Hematopoietic multipotent progenitor cell treated with erythropoietin and hydrocortisone succinate and interleukin-3 and kit ligand, for 15 days (in vitro differentiated cells): ENCODE results near the gene SUN3.
"Not testable (repeated sequence)": the region's sequence is repeated elsewhere in the genome, so short reads cannot be mapped to it uniquely, and the experiment has no call there.

Source experiments
- DNase-seq: peaks from one replicate; pipeline ENCODE4 v3.0.0-alpha.2; 2015; ENCODE audit warnings: low spot score

SUN3 gene

DNA sequence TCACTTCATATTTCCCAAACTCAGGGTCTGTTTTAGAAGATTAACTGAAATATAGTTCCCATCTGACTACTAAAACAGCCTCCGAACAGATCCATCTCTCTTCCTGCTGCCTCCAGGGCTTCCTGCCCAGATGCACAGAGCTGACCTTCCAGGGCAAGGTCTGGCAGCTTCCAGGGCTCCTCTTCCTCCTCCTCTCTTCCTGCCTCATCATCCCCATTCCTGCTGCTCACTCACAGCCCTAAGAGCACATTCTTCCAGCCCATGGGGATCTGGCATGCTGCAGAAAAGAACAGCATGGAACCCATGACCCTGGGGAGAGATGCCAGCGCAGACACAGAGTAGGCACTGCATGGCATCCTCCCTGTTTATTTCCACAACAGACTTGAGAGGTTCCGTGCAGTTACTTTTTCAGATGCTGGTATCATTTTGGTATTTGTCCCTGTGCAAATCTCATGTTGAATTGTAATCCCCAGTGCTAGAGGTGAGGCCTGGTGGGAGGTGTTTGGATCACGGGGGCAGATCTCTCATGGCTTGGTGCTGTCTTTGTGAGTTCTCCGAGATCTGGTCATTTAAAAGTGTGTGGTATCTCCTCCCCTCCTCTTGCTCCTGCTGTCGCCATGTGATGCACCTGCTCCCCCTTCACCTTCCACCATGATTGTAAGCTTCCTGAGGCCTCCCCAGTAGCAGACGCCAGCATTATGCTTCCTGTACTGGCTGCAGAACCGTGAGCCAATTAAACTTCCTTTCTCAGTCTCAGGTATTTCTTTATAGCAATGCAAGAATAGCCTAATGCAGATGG lies 85.0 kb downstream of the SUN3 start:
- DNase-seq = no peak

- not testable (repeated sequence) for DNase-seq
Observed at GRCh38 chr7:47942651-47943050, 86.3 kb downstream of the SUN3 start.

DNA sequence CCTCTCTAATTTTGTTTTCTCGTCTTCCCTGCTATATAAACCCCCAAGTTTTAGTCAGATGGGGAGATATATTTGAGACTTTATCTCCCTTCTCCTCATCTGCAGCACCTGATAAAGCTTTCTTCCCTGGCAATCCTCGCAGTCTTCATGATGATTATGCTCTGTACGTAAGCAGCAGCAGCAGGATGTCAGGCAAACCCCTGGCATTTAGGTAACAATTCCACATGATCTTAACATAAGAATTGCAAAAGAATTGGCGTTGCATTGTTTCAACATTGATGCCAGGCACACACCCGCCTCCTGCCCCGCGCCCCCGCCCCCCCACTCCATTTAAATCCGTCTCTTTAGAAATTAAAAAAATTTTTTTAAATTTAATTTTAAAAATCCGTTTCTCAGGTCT lies 86.8 kb downstream of the SUN3 start:
- DNase-seq = no peak

GRCh38 chr7:47941136-47941844 lies 87.6 kb downstream of the SUN3 start:
- no peak for DNase-seq

DNA sequence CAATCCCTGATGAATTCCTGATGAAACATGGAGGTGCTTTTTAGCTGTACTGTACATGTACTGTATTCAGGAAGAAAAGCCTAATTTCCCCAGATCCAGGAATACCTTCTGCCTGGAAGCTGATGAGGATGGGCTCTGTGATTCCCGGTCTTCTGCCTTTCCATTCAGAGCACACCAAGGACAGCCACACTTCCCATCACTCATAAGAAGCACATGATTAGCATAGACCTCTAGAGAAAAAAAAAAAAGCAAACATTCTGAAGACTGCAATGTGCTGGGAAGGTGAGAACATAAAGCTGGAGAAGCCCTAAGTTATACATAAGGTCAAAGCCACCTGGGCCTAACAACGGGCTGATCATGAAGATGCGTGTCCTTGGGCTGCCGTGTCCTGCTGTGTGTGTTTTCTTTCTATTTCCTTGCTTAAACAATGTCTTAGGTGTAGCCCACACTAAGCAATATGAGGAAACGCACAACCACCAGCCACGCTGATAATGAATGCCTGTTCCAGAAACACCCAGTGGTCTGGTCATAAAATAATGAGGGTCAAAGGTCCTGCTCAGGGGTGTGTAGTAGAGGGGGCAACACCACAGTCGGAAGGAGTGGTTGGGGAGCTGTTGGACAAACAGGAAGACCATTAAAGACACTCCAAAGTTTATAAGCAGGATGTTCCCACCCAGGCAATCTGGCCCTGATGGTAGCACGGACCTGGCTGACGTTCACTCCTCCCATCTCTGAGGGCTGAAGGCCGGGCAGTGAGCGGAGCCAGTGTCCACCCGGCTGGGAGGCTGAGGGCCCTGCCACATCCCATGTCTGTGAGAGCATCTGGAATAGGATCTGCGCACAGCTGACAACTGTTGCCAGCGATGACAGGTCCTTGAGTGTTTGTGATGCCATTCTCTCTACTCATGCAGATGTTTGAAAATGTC lies 88.6 kb downstream of the SUN3 start:
- no peak for DNase-seq

GRCh38 chr7:47939425-47940036 lies 89.4 kb downstream of the SUN3 start:
- DNase-seq = no peak

GRCh38 chr7:47938574-47939165 lies 90.2 kb downstream of the SUN3 start:
- no peak for DNase-seq

DNA sequence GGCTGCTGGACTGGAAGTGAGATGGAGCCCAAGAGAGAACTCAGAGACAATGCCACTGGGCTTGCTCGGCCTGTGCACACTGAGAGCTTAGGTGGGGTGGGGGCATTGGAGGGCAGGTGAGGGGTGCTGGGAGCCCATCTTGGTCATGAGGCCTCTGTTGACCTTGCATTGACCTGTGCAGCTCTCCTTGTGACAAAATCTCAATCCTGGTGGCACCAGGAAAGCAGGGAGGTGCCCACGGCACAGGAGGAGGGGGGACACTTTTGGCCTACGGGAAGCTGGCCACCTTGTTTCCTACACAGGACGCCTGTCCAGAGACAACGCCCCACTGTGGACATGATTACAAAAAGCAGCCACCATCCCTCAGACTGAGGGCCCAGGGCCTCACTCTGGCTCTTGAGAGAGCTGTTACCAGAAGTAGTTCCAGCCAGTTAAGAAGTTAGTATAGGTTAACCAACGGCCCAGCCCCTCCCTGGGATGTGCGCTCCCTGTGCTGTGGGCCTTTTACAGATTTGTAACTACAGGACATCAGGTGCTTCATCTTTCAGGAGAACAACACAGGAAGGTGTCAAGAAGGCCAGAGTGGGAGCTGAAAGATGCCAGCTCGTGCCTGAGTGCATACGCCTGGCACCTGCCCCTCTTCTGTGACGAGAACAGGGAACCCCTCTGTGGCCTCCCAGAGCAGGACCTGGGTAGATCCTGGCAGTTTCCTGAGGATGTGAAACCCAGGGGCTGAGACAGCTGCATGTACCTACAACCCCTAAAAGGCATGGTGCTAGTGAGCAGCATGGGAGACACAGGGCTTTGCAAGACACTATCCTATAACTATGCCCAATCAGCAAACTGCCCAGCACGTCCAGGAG lies 91.0 kb downstream of the SUN3 start:
- DNase-seq = no peak
